Measurements from ENCODE around the gene ECT2.
"Not testable (repeated sequence)": the region's sequence is repeated elsewhere in the genome, so short reads cannot be mapped to it uniquely, and the experiment has no call there.

The ECT2 gene

GRCh38 chr3:172751175-172751704 lies 714 bp downstream of the ECT2 start:
- no peak for TF ChIP-seq CTCF (conservative IDR thresholded peaks at IDR 0.05; ENCODE audit: low read depth)
- POLR2A ChIA-PET (ENCODE audit: low non-redundant PET), result no interaction called here
- CTCF ChIA-PET, result interaction anchor here (0.7 to 1.3 kb wide), 6 partner anchors 35 to 67 kb away, joined by 3 to 8 read pairs (median 4); partner anchors contain the start of gene NCEH1
- H3K27ac ChIP-seq, result peak overlapping the region; percentile 95
- peak; percentile 30 for DNase-seq (ENCODE audit: low spot score)

GRCh38 chr3:172752651-172753050 lies 2.1 kb downstream of the ECT2 start:
- H3K27ac ChIP-seq, result no peak overlapping the region
- no peak for DNase-seq (ENCODE audit: low spot score)
- POLR2A ChIA-PET (ENCODE audit: low non-redundant PET), result no interaction called here
- CTCF ChIA-PET, result interaction anchor here (0.9 to 1.2 kb wide), 2 partner anchors 10 to 80 kb away, joined by 3 to 4 read pairs; no protein-coding TSS in a partner anchor
- TF ChIP-seq CTCF (conservative IDR thresholded peaks at IDR 0.05; ENCODE audit: low read depth), result no peak

GRCh38 chr3:172753125-172753524 lies 2.6 kb downstream of the ECT2 start:
- ChIA-PET POLR2A (ENCODE audit: low non-redundant PET) (no interaction called here), CTCF (interaction anchor here (1.2 kb wide), 1 partner anchor 80 kb away, joined by 3 read pairs; no protein-coding TSS in a partner anchor)
- H3K27ac ChIP-seq, result no peak overlapping the region
- no peak for DNase-seq (ENCODE audit: low spot score)
- no peak for TF ChIP-seq CTCF (conservative IDR thresholded peaks at IDR 0.05; ENCODE audit: low read depth)

GRCh38 chr3:172760416-172760815 lies 9.9 kb downstream of the ECT2 start:
- POLR2A ChIA-PET (ENCODE audit: low non-redundant PET); DNase-seq (ENCODE audit: low spot score); H3K27ac ChIP-seq; CTCF ChIA-PET: not testable (repeated sequence)

- ChIA-PET POLR2A (ENCODE audit: low non-redundant PET) (no interaction called here), CTCF (no interaction called here)
- DNase-seq (ENCODE audit: low spot score), result no peak
- no peak for TF ChIP-seq CTCF (conservative IDR thresholded peaks at IDR 0.05; ENCODE audit: low read depth)
- H3K27ac ChIP-seq, result no peak overlapping the region
These were observed 15.7 kb downstream of the ECT2 start for GRCh38 chr3:172766241-172766640.

- ChIA-PET POLR2A (ENCODE audit: low non-redundant PET) (interaction anchor here (0.5 kb wide), 1 partner anchor 86 kb away, joined by 9 read pairs; no protein-coding TSS in a partner anchor), CTCF (no interaction called here)
- TF ChIP-seq CTCF (conservative IDR thresholded peaks at IDR 0.05; ENCODE audit: low read depth), result no peak
- no peak overlapping the region for H3K27ac ChIP-seq
- DNase-seq (ENCODE audit: low spot score), result no peak
These were observed 16.3 kb downstream of the ECT2 start for GRCh38 chr3:172766718-172767405.

- H3K27ac ChIP-seq, result no peak overlapping the region
- DNase-seq (ENCODE audit: low spot score), result no peak
- no peak for TF ChIP-seq CTCF (conservative IDR thresholded peaks at IDR 0.05; ENCODE audit: low read depth)
- ChIA-PET CTCF (interaction anchor here (0.5 kb wide), 2 partner anchors 182 to 1995 kb away, joined by 3 to 4 read pairs; no protein-coding TSS in a partner anchor), POLR2A (ENCODE audit: low non-redundant PET) (no interaction called here)
These were observed 19.9 kb downstream of the ECT2 start for GRCh38 chr3:172770382-172770781.
